GM12878 (cell line): ENCODE data around the gene DACH2. TPM values are rescaled to one million over a fixed set of nuclear protein-coding genes. Genes with fewer than 3 reads are reported as not detected.

Source experiments
- ATAC-seq: fragments of 200-7000 bp; cut with Tn5 transposase; 3 replicates; pipeline ENCODE4 v1.9.1; 2020; ENCODE audit warnings: mild to moderate bottlenecking, moderate library complexity
- BruUV-seq: library from RNA; stranded (reverse); fragments of 400-500 nt; replicated peaks from 2 replicates; lab custom pipeline; 2021; lab: Mats Ljungman, UMichigan
- CTCF ChIA-PET: fragments of 300-600 bp; sonication (Branson Sonifier 250); formaldehyde crosslinking; extraction: SDS; loops from one replicate; lab custom pipeline; 2021; ENCODE audit warnings: inconsistent platforms; lab: Yijun Ruan, JAX
- POLR2A ChIA-PET: fragments of 350-600 bp; formaldehyde crosslinking; extraction: SDS; loops from one replicate; lab custom pipeline; 2021; ENCODE audit warnings: inconsistent platforms; lab: Charles Lee
- RAD21 ChIA-PET: fragments of 300-600 bp; sonication (Branson Sonifier 250); formaldehyde crosslinking; loops from one replicate; lab custom pipeline; 2023; ENCODE audit warnings: antibody characterized with exemption; ENCODE audit not compliant: unreplicated experiment; lab: Charles Lee
- SMC1A ChIA-PET: fragments of 300-600 bp; sonication (Branson Sonifier 250); formaldehyde crosslinking; loops from one replicate; lab custom pipeline; 2023; ENCODE audit not compliant: unreplicated experiment, uncharacterized antibody; lab: Charles Lee
- DNase-seq: peaks from one replicate; pipeline ENCODE4 v3.0.0-alpha.2; 2011; ENCODE audit warnings: low read depth, low spot score
- FAIRE-seq: peaks from 3 replicates; lab custom pipeline; 2011; peaks lifted over from hg19 to GRCh38; lab: Jason Lieb, UNC
- H2AFZ ChIP-seq: 2 replicates; pipeline ENCODE4 v1.6.0; 2011; ENCODE audit warnings: low read depth, low read length, control low read depth; ENCODE audit not compliant: control insufficient read depth
- H3K27ac ChIP-seq: 2 replicates; pipeline ENCODE4 v1.5.1; 2011; ENCODE audit warnings: control low read depth; ENCODE audit not compliant: control insufficient read depth, insufficient read depth
- H3K27me3 ChIP-seq, 2 experiments: replicated peaks in 1 of 2; 2 replicates each; pipeline versions ENCODE4 v1.6.0 to v1.6.1; 2011; ENCODE audit warnings: low read length in 1 of 2; ENCODE audit not compliant: control insufficient read depth in 2 of 2, insufficient read depth in 2 of 2
- H3K36me3 ChIP-seq, 2 experiments: 2 replicates each; pipeline ENCODE4 v1.5.1; 2011; ENCODE audit warnings: low read length in 1 of 2; ENCODE audit not compliant: control insufficient read depth in 2 of 2, insufficient read depth in 2 of 2
- H3K4me1 ChIP-seq: 2 replicates; pipeline ENCODE4 v1.6.1; 2011; ENCODE audit warnings: mild to moderate bottlenecking, low read length, moderate library complexity, mixed read lengths; ENCODE audit not compliant: control insufficient read depth, insufficient read depth
- H3K4me2 ChIP-seq: 2 replicates; pipeline ENCODE4 v1.6.0; 2011; ENCODE audit warnings: control low read depth; ENCODE audit not compliant: control insufficient read depth, insufficient read depth
- H3K4me3 ChIP-seq: fragments of 200-600 bp; sonication (generic); 2 replicates; pipeline ENCODE4 v1.5.1; 2016
- H3K79me2 ChIP-seq: 2 replicates; pipeline ENCODE4 v1.6.0; 2011; ENCODE audit warnings: low read length; ENCODE audit not compliant: control insufficient read depth, insufficient read depth
- H3K9ac ChIP-seq: 2 replicates; pipeline ENCODE4 v1.8.0; 2011; ENCODE audit warnings: low read length, control low read depth, mixed read lengths; ENCODE audit not compliant: control insufficient read depth, insufficient read depth
- H3K9me3 ChIP-seq: replicated peaks from 3 replicates; pipeline ENCODE4 v1.5.1; 2011; ENCODE audit warnings: mild to moderate bottlenecking, low read length; ENCODE audit not compliant: control insufficient read depth, insufficient read depth
- H4K20me1 ChIP-seq: 2 replicates; pipeline ENCODE4 v1.6.0; 2011; ENCODE audit not compliant: control insufficient read depth, insufficient read depth
- BHLHE40 ChIP-seq, 2 experiments: fragments of 450-650 bp in 1 of 2; IDR thresholded peaks; 2 replicates each; pipeline ENCODE4 v1.6.1; 2011 to 2017; ENCODE audit warnings: low read depth in 2 of 2, borderline replicate concordance in 1 of 2, improper control_type of control experiment in 1 of 2, low read length in 1 of 2, mild to moderate bottlenecking in 1 of 2
- IRF3 ChIP-seq: fragments of 450-650 bp; IDR thresholded peaks from 2 replicates; pipeline ENCODE4 v1.6.1; 2014; ENCODE audit warnings: mild to moderate bottlenecking
- KLF5 ChIP-seq: fragments of 450-650 bp; IDR thresholded peaks from 2 replicates; pipeline ENCODE4 v1.6.1; 2014; ENCODE audit warnings: mild to moderate bottlenecking; ENCODE audit not compliant: partially characterized antibody
- NR2C1 ChIP-seq: fragments of 450-650 bp; IDR thresholded peaks from 2 replicates; pipeline ENCODE4 v1.6.1; 2017; ENCODE audit warnings: antibody characterized with exemption, mild to moderate bottlenecking, moderate library complexity
- PBX3 ChIP-seq: IDR thresholded peaks from 2 replicates; pipeline ENCODE4 v1.6.1; 2011; ENCODE audit warnings: mild to moderate bottlenecking, low read depth, low read length, moderate library complexity; ENCODE audit not compliant: insufficient replicate concordance
- POU2F2 ChIP-seq: IDR thresholded peaks from 3 replicates; pipeline ENCODE4 v1.6.1; 2011; ENCODE audit warnings: low read depth, mild to moderate bottlenecking, low read length, borderline replicate concordance
- SKIL ChIP-seq: fragments of 450-650 bp; IDR thresholded peaks from 2 replicates; pipeline ENCODE4 v1.6.1; 2017; ENCODE audit warnings: mild to moderate bottlenecking, low read depth, inconsistent platforms; ENCODE audit not compliant: poor library complexity, severe bottlenecking
- TBL1XR1 ChIP-seq: IDR thresholded peaks from 2 replicates; pipeline ENCODE4 v1.6.1; 2012; ENCODE audit warnings: low read depth, low read length, improper control_type of control experiment
- USF1 ChIP-seq: IDR thresholded peaks from 2 replicates; pipeline ENCODE4 v1.6.1; 2011; ENCODE audit warnings: borderline replicate concordance, low read depth, mild to moderate bottlenecking, moderate library complexity, mixed read lengths, low read length; ENCODE audit not compliant: insufficient read depth; ENCODE audit errors: extremely low read length
- ZNF217 ChIP-seq: fragments of 450-650 bp; IDR thresholded peaks from 2 replicates; pipeline ENCODE4 v1.6.1; 2017; ENCODE audit warnings: antibody characterized with exemption, mild to moderate bottlenecking
- WGBS: methylation state at CpG from one replicate; pipeline ENCODE4 v1.1.6; 2016; ENCODE audit warnings: low lambda C conversion rate; ENCODE audit not compliant: insufficient replicate concordance, insufficient coverage; ENCODE audit errors: missing lambda C conversion rate; 5-methylcytosine and 5-hydroxymethylcytosine counted together
- in situ Hi-C: fragments of 300-500 bp; cut with MboI; formaldehyde crosslinking; loops from 9 replicates; pipeline ENCODE4 v1.14.3; 2018; ENCODE audit warnings: mixed read lengths
- intact Hi-C: fragments of 100-400 bp; cut with micrococcal nuclease; formaldehyde crosslinking; loops from one replicate; pipeline ENCODE4 v1.14.2; 2022; ENCODE audit not compliant: unreplicated experiment
- polyA plus RNA-seq, 11 experiments: library from polyadenylated mRNA; depleted of rRNA in 4 of 11; unstranded in 6 of 11; stranded (reverse) in 5 of 11; fragments of >200 nt; fragmentation: Nextera tagmentation in 4 of 11; fragmentation: Illumina TruSeq in 1 of 11; extraction: Ambion mirVana in 4 of 11; extraction: Trizol in 1 of 11; gene quantifications; 1 replicate in 1 of 11; 2 replicates in 10 of 11; pipeline versions ENCODE4 v1.2.1 to v1.2.3, GENCODE V29; 2011 to 2016; ENCODE audit warnings: inconsistent platforms in 2 of 11, missing spikeins in 2 of 11, low read depth in 1 of 11
- total RNA-seq, 4 experiments: library from RNA; depleted of rRNA in 3 of 4; stranded (reverse); fragments of >200 nt in 3 of 4; fragmentation: Illumina TruSeq in 1 of 4; extraction: Trizol in 1 of 4; gene quantifications; 2 replicates each; pipeline versions ENCODE4 v1.2.1 to v1.2.3, GENCODE V29; 2013 to 2021

Gene DACH2
- total and polyA plus RNA-seq, 10 of the 15 experiments (the other 5 are each of a cell fraction or from before 2014, with no cell fraction given) = 0.03 to 0.19 (median 0.07) TPM; not detected in 6

GRCh38 chrX:86504297-86504696 lies 356.0 kb downstream of the DACH2 start:
- H3K4me1 ChIP-seq = no peaks in the 10 kb centered on the region
- in situ Hi-C loops = no loop called here
- H3K9me3 ChIP-seq = no peaks in the 10 kb centered on the region
- no peaks in the 10 kb centered on the region for H4K20me1 ChIP-seq
- intact Hi-C loops = no loop called here
- no peak overlapping the region for H3K27ac ChIP-seq
- SMC1A ChIA-PET = no interaction called here
- no peaks in the 10 kb centered on the region for H3K79me2 ChIP-seq
- WGBS = 5% methylated on average over 1 of the region's 1 CpG
- H3K36me3 ChIP-seq = no peaks in the 10 kb centered on the region
- FAIRE-seq (no peak), DNase-seq (no peak), ATAC-seq (no peak)
- POLR2A ChIA-PET = no interaction called here
- TF ChIP-seq KLF5 (no peak), TBL1XR1 (no peak), BHLHE40 (IDR thresholded peaks at IDR 0.05; ENCODE audit: borderline replicate concordance in 1 of 2, low read depth in 2 of 2, low read length in 1 of 2) (no peak), SKIL (no peak), USF1 (no peak), POU2F2 (no peak), NR2C1 (no peak), PBX3 (no peak), ZNF217 (no peak), IRF3 (no peak)
- no peak overlapping the region for H2AFZ ChIP-seq
- BruUV-seq = no TSS peak
- RAD21 ChIA-PET = no interaction called here
- CTCF ChIA-PET = no interaction called here
- no peak overlapping the region for H3K4me3 ChIP-seq
- no peak overlapping the region for H3K9ac ChIP-seq
- H3K4me2 ChIP-seq = no peak overlapping the region
- H3K27me3 ChIP-seq = no peaks in the 10 kb centered on the region
